ENCODE results near the gene CUL7.

Gene CUL7

GRCh38 chr6:43053545-43054205 is at the start of gene CUL7:
Gene CUL7, minus strand, starts transcription at chr6:43053851. Its CDS starts 1,063 bp downstream, at chr6:43052788.
- DNase-seq (ENCODE audit: low read depth): peak; percentile 98

- no peak for DNase-seq (ENCODE audit: low read depth)
Observed at GRCh38 chr6:43101497-43101896, 47.8 kb upstream of the CUL7 start.

DNA sequence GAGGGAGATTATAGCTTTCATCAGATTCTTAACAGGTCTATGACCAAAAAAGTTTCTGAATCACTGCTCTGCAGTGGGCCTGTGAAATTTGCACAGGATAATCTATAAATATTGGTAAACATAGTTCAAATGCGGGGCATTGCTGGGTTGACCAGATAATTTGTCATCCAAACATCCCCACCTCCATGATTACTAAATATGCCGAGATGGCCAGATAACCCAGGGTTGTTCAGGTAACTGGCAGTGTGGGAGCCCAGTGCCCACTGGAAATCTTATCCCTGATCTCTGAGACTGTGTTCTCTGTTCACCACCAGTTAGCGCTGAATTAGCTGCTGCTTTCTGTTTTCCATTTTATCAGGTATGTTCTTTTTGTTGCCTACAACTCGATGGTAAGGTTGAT is 43.9 kb upstream of the CUL7 start:
- DNase-seq (ENCODE audit: low read depth): no peak

DNA sequence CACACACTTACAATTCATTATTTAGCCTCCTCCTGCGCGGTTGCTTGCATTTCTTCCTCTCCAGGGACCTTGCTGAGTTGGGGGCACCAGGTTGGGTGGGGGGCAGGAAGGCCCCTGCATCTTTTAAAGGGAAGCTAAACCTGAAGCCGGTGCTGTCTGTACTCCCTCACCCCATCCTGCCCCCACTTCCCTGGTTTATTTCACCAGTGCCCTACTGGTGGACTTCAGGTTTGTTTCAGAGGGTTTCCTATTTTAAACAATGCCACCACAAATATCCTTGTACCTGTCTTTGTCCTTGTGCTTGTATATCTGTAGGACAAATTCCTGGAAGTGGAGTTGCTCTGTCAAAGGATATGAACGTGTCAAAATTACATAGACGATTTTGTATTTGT is 43.4 kb upstream of the CUL7 start:
- DNase-seq (ENCODE audit: low read depth): peak; percentile 30

- peak; percentile 84 for DNase-seq (ENCODE audit: low read depth)
Observed at GRCh38 chr6:43096451-43097097, 42.9 kb upstream of the CUL7 start.

- peak; percentile 15 for DNase-seq (ENCODE audit: low read depth)
Observed at GRCh38 chr6:43095939-43096338, 42.3 kb upstream of the CUL7 start.

- peak; percentile 89 for DNase-seq (ENCODE audit: low read depth)
Observed at GRCh38 chr6:43093436-43094289, 40.0 kb upstream of the CUL7 start.

GRCh38 chr6:43092635-43093034 is 39.0 kb upstream of the CUL7 start:
- no peak for DNase-seq (ENCODE audit: low read depth)

- DNase-seq (ENCODE audit: low read depth): peak; percentile 22
Observed at GRCh38 chr6:43091436-43091991, 37.9 kb upstream of the CUL7 start.

DNA sequence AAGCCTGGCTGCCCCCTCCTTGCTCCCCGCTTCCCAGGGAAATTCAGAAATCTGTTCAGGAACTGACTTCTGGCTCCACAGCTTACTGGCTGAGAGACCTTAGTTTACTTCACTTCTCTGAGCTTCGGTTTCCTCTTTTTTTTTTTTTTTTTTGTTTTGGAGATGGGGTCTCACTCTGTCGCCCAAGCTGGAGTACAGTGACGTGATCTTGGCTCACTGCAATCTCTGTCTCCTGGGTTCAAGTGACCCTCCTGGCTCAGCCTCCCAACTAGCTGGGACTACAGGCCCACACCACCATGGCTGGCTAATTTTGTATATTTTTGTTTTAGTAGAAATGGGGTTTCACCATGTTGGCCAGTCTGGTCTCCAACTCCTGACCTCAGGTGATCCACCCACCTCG is 37.4 kb upstream of the CUL7 start:
- DNase-seq (ENCODE audit: low read depth): no peak

DNA sequence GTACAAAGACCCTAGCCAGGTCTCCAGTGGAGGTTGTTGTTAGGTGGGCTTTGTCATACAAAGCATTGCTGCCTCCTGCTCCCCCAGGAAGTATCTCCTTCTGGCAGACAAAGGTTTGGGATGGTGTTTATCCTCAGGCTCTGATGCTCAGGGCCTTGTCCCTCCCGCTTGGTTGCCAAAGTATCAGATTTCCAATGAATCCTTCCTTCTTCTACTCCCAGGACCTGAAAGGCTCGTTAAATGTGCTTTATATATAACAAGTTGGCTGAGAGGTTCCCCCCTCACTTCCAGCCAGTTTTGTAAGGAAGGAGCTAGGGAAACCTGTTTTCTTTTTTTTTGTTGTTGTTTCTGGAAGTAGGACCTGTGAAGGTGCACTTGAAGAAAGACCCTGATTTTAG is 36.9 kb upstream of the CUL7 start:
- no peak for DNase-seq (ENCODE audit: low read depth)

- DNase-seq (ENCODE audit: low read depth): no peak
Observed at GRCh38 chr6:43089874-43090558, 36.4 kb upstream of the CUL7 start.

- DNase-seq (ENCODE audit: low read depth): no peak
Observed at GRCh38 chr6:43089467-43089866, 35.8 kb upstream of the CUL7 start.

DNA sequence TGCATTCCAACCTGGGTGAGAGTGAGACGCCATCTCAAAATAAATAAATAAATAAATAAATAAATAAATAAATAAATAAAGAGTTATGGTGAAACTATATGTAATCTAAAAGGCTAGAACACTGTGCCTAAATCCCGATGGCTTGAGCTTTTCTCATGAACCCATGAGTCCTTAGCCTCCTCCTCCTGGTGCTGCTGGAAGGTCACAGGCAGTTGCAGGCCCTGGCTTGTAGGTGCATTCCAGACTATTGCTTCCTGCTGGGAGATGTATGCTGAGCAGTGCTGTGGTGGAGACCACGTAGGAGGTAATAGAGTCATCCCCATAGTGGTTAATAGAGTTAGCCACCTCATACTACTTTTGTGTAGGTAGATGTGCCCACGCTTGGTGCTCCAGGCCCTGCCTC is 35.0 kb upstream of the CUL7 start:
- DNase-seq (ENCODE audit: low read depth): no peak

DNA sequence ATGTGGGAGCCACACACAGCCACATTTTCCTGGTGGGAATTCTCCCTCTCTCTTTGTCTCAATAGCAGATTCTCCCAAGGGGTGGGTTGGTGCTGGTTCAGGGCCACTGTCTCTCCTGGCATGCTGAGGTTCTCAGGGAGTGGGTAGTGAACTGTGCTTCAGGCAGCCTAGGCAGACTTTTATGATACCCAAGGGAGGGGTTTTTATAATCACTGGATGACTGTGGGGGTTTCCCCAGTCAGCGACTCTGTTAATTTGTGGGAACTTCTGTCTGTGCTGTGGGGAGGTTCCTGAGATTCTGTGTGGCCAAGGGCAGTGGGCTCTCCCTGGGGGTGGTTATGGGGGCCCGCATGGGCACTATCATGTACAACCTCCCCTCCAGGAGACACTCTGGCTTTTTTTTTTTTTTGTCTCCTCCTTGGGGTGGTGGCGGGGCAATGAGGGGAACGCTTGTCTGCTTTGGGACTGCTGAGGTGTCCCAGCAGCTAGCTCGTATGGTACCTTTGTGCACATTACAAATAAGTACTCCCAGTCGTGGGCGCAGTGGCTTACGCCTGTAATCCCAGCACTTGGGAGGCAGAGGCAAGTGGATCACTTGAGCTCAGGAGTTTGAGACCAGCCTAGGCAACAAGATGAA is 32.5 kb upstream of the CUL7 start:
- no peak for DNase-seq (ENCODE audit: low read depth)

DNA sequence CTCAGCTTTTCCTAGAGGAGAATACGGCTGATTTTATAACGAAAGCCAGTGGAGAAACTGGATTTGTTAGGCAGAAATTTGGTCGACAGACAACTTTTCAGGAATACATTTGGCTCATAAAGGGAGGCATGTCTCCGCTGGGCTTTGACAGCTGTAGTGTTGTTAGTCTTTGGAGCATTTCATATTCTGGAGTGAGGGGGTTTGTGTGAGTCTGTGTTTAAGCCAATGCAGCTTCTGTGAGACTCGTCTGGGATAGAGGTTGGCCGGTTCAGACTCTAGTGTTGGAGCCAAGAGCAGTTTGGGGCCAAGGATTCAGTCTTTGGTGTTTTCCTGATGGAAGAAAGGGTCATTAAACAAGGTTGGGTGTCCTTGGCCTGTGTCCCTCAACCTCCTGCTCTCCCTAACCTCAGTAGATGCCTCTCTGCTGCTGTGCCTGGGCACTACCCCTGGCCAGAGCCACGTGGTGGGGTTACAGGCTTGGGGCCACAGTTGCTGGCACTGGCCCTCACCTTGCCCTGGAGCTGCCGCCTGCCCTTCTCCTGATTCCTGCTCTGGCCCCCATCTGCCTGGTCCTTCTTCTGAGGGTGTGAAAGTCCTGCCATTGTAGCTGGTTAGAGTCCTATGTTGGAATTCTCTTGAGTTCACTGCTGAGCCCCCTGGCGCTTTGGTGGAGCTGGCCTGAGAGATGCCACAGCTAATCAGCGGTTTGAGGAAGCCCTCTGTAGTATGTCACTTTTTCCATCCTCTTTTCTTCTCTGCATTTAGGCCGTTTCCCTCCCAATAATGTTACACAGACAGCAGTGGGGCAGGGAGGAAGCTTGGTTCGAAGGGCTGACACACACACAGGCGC is 29.4 kb upstream of the CUL7 start:
- DNase-seq (ENCODE audit: low read depth): no peak

GRCh38 chr6:43081922-43082321 is 28.3 kb upstream of the CUL7 start:
- DNase-seq (ENCODE audit: low read depth): peak; percentile 63

DNA sequence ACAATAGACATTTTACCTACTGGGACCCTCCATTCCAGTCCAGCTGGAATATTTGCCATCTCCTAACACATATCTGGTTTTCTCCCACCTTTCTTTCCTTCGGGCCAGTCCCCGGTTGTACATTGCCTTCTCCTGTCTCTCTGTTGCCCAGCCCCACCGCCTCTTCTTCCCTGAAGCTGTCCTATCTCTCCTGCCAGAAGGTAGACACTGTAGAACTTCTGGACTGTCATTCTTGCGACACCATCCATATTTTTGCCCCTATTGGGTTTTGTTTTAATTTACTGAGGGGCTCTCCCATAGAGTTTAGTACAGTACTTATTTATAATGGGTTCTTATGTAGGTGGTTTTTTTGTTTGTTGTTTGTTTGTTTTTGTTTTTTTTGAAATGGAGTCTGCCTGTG is 27.4 kb upstream of the CUL7 start:
- DNase-seq (ENCODE audit: low read depth): no peak

GRCh38 chr6:43078691-43079090 is 25.0 kb upstream of the CUL7 start:
- peak; percentile 26 for DNase-seq (ENCODE audit: low read depth)

DNA sequence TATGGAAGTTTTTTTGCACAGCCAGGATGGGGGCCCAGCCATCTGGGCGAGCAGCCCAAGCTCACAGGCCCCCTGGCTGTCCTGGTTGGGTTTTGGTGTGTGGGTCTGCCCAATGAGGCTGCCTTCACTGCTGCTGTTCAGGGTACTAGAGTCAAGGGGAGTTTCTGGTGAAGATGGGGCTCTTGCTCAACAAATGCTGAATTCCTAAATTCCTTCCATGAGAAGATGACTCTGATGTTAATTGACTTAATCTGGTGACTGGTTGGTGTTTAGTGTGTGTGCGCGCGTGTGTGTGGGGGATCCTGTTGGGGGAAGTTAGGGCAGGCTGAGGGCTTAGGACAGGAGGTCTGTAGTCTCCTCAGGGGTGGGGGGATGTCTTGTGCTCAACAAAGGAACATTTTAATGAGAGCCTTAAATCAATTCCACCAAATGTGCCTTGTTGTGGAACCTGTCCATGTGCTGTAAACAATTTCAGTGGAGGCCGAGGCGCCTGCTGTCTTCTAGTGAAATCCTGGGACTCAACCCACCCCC is 24.4 kb upstream of the CUL7 start:
- DNase-seq (ENCODE audit: low read depth): peak; percentile 23
